Neural cell (in vitro differentiated cells): Measurements from ENCODE around the gene CLEC16A.

Source experiments
- CTCF ChIP-seq: fragments of 450-650 bp; IDR thresholded peaks from 2 replicates; pipeline ENCODE4 v1.5.1; 2014; ENCODE audit warnings: antibody characterized with exemption, mild to moderate bottlenecking, moderate library complexity; ENCODE audit not compliant: poor library complexity, severe bottlenecking
- EZH2 ChIP-seq: fragments of 200-600, 300-800 bp; shearing (Covaris generic), sonication (generic); IDR thresholded peaks from 2 replicates; pipeline ENCODE4 v1.6.1; 2014; ENCODE audit warnings: antibody characterized with exemption, low read length, borderline replicate concordance, mild to moderate bottlenecking; ENCODE audit not compliant: insufficient read depth, poor library complexity, severe bottlenecking
- POLR2AphosphoS5 ChIP-seq: IDR thresholded peaks from 2 replicates; pipeline ENCODE4 v1.6.1; 2012
- RAD21 ChIP-seq: fragments of 450-650 bp; conservative IDR thresholded peaks from 2 replicates; pipeline ENCODE4 v1.6.1; 2014; ENCODE audit warnings: antibody characterized with exemption, mild to moderate bottlenecking, moderate library complexity
- TAF1 ChIP-seq: IDR thresholded peaks from 2 replicates; pipeline ENCODE4 v1.6.1; 2012; ENCODE audit warnings: low read depth

- no peak for TF ChIP-seq CTCF
- TF ChIP-seq POLR2AphosphoS5 = no peak
- TF ChIP-seq EZH2 = no peak
- TF ChIP-seq TAF1 = no peak
- no peak for TF ChIP-seq RAD21
Measured at GRCh38 chr16:11198828-11199227, 254.5 kb downstream of the CLEC16A start.
